HepG2 (cell line): ENCODE measurements around the gene TAMM41. TPM values are rescaled to one million over a fixed set of nuclear protein-coding genes. Genes with fewer than 3 reads are reported as not detected.
A peak's percentile ranks its signal among the peaks of the same experiment; 100 is the strongest.

ENCODE experiments used
- ARID2 ChIP-seq: sonication (generic); formaldehyde crosslinking; IDR thresholded peaks from 2 replicates; pipeline ENCODE4 v1.8.1; 2022; ENCODE audit warnings: mild to moderate bottlenecking, missing genetic modification reagents, borderline replicate concordance
- CCAR2 ChIP-seq: fragments of 200-400 bp; formaldehyde crosslinking; optimal IDR thresholded peaks from 2 replicates; pipeline ENCODE3; 2018; ENCODE audit warnings: low read depth, mild to moderate bottlenecking, low read length, moderate library complexity
- GABPA ChIP-seq, 2 experiments: IDR thresholded peaks; 2 replicates each; pipeline ENCODE4 v1.6.1; 2011 to 2016; ENCODE audit warnings: low read depth in 2 of 2, low read length in 1 of 2, missing biosample characterization in 1 of 2, missing genetic modification characterization in 1 of 2
- KLF6 ChIP-seq: IDR thresholded peaks from 2 replicates; pipeline ENCODE4 v1.8.0; 2016; ENCODE audit warnings: missing biosample characterization, missing genetic modification reagents
- RORA ChIP-seq: sonication (generic); formaldehyde crosslinking; IDR thresholded peaks from 2 replicates; pipeline ENCODE4 v1.5.0; 2020; ENCODE audit warnings: mild to moderate bottlenecking, missing genetic modification reagents, moderate library complexity
- TFDP1 ChIP-seq: IDR thresholded peaks from 2 replicates; pipeline ENCODE4 v1.6.1; 2016; ENCODE audit warnings: missing compliant biosample characterization, missing genetic modification reagents, borderline replicate concordance
- THRA ChIP-seq: sonication (generic); formaldehyde crosslinking; IDR thresholded peaks from 2 replicates; pipeline ENCODE4 v1.4.0; 2020; ENCODE audit warnings: missing genetic modification reagents, borderline replicate concordance
- ZBED4 ChIP-seq: sonication (generic); formaldehyde crosslinking; IDR thresholded peaks from 2 replicates; pipeline ENCODE4 v1.4.0; 2020; ENCODE audit warnings: missing genetic modification reagents, borderline replicate concordance
- ZNF136 ChIP-seq: sonication (generic); formaldehyde crosslinking; IDR thresholded peaks from 2 replicates; pipeline ENCODE4 v1.8.1; 2022; ENCODE audit warnings: low read depth, mild to moderate bottlenecking, moderate library complexity, missing genetic modification reagents
- ZNF337 ChIP-seq: sonication (generic); formaldehyde crosslinking; IDR thresholded peaks from 2 replicates; pipeline ENCODE4 v1.5.1; 2020; ENCODE audit warnings: missing genetic modification reagents, low read depth, mild to moderate bottlenecking, borderline replicate concordance
- ZNF609 ChIP-seq: sonication (generic); formaldehyde crosslinking; IDR thresholded peaks from 2 replicates; pipeline ENCODE4 v1.4.0; 2020; ENCODE audit warnings: mild to moderate bottlenecking, missing genetic modification reagents, borderline replicate concordance
- ZNF670 ChIP-seq: sonication (generic); formaldehyde crosslinking; IDR thresholded peaks from 2 replicates; pipeline ENCODE4 v1.8.0; 2022; ENCODE audit warnings: mild to moderate bottlenecking, missing genetic modification reagents, borderline replicate concordance
- polyA plus RNA-seq, 8 experiments: library from polyadenylated mRNA; depleted of rRNA in 3 of 8; stranded (reverse) in 7 of 8; unstranded in 1 of 8; fragments of >200 nt; fragmentation: Illumina TruSeq in 4 of 8; extraction: Trizol in 4 of 8; gene quantifications; 2 replicates each; pipeline versions ENCODE4 v1.2.1 to v1.2.3, GENCODE V29; 2011 to 2016; ENCODE audit warnings: low read depth in 4 of 8, missing spikeins in 1 of 8, mixed read lengths in 1 of 8; ENCODE audit not compliant: insufficient read depth in 1 of 8
- total RNA-seq, 5 experiments: library from RNA; depleted of rRNA; stranded (reverse); fragments of >200 nt; fragmentation: Illumina TruSeq; extraction: Trizol; gene quantifications; 2 replicates each; pipeline ENCODE4 v1.2.3, GENCODE V29; 2016; ENCODE audit warnings: low read depth in 1 of 5

The TAMM41 gene
- total and polyA plus RNA-seq, 2 of the 13 experiments (the other 11 are each of a cell fraction or from before 2014, with no cell fraction given): 9.9 to 12.2 TPM

- peak; percentile 41; the same call in 1 of the 2 replicates for TF ChIP-seq TFDP1 (CRISPR knock-in tag)
- peak; percentile 43; the same call in 1 of the 2 replicates for TF ChIP-seq ARID2 (CRISPR knock-in tag)
- TF ChIP-seq ZNF670: peak; percentile 69; the same call in 1 of the 2 replicates
- peak; percentile 58; the same call in 1 of the 2 replicates for TF ChIP-seq ZNF609 (CRISPR knock-in tag)
- TF ChIP-seq KLF6 (CRISPR knock-in tag): 0 out of 2 replicates have a peak, but pooled peaks have one; percentile 55
- TF ChIP-seq CCAR2: no peak
- TF ChIP-seq ZNF337 (CRISPR knock-in tag): no peak
- no peak for TF ChIP-seq RORA
- peak; percentile 35; the same call in 1 of the 2 replicates for TF ChIP-seq ZNF136 (CRISPR knock-in tag)
- peak; percentile 47 for TF ChIP-seq GABPA (IDR thresholded peaks at IDR 0.05; ENCODE audit: low read depth, low read length)
- TF ChIP-seq GABPA (CRISPR knock-in tag; IDR thresholded peaks at IDR 0.05; ENCODE audit: low read depth): peak; percentile 84
- TF ChIP-seq ZBED4 (CRISPR knock-in tag): no peak
- TF ChIP-seq THRA: peak; percentile 15; the same call in 1 of the 2 replicates
Measured at GRCh38 chr3:11846281-11847266, at the start of gene TAMM41 (continued).
